DMS79 treated with DMSO at 0.1 percent for 48 hours (cell line): ENCODE data around the gene F8A2.
"Not testable (repeated sequence)": the region's sequence is repeated elsewhere in the genome, so short reads cannot be mapped to it uniquely, and the experiment has no call there.

Experiments
- DNase-seq: peaks from one replicate; lab custom pipeline; 2025; lab: John Stamatoyannopoulos, UW

Gene F8A2

GRCh38 chrX:155381843-155382528 lies at the start of gene F8A2:
F8A2 (plus strand) TSS chrX:155382095; CDS start chrX:155382115, 20 bp downstream.
- DNase-seq, result not testable (repeated sequence)

GRCh38 chrX:155333544-155334100 lies 48.3 kb upstream of the F8A2 start:
- DNase-seq, result no peak

DNA sequence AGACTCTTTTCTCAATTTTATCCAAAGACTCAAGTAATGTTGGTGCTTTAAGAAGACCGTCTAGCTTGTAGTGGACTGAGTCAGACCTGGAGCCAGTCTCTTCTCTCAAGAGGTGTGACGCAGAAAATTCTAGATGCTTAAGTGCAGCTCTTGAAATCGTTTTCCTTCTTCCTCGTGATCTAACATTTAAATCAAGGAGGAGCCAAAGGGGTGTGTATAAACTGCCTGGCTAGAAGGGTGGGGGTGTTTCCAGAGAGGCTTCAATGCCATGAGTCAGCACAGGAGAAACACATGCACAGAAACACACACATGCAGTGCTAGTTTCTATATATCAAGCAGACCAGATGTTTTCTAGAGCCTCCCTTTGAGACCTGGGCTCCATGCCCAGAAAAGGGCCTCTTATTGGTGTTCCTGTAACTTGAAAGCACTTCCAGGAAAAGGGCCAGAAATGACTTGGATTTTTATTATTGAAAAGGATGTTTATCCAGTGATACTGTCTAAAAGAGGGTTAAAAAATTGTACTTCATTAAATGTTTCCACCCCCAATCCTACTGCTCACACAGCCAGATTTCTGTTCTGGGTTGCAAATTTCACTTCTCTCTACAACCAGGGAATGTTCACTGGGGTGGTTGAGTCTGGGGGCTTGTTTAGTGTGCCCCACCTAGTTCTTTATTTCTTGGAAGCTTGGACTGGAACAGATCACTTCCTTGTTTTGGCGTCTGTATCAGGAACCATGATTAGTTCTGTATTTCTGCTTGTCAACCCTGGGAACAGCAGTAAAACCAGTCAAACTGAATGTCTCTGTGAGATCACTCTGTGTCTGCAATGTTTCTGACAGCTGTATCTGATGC lies 47.2 kb upstream of the F8A2 start, which contains the start of gene CLIC2:
TSS of gene CLIC2 (minus strand) at position 129 of the 851 bp plus-strand sequence. CDS start 187 bp downstream, outside the sequence.
- peak; percentile 64 for DNase-seq

- not testable (repeated sequence) for DNase-seq
Observed at GRCh38 chrX:155335337-155335712, 46.6 kb upstream of the F8A2 start.

- not testable (repeated sequence) for DNase-seq
Observed at GRCh38 chrX:155345689-155346088, 36.2 kb upstream of the F8A2 start.

DNA sequence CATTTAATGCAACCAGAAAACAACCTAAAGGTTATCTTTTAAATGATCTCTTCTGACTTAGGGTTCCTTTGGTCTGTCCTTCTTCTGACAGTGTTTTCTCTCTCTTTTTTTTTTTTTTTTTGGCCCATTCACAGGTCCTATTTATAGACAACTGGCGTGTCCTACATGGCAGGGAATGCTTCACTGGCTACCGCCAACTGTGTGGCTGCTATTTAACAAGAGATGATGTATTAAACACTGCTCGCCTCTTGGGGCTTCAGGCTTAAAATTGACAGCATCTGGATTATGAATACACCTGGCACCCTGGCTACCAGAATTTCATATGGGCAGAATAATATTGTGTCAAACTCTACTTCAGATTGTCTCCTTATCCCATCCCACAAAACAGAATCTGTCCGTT lies 32.4 kb upstream of the F8A2 start:
- not testable (repeated sequence) for DNase-seq

GRCh38 chrX:155363712-155364111 lies 18.2 kb upstream of the F8A2 start:
- DNase-seq, result not testable (repeated sequence)

DNA sequence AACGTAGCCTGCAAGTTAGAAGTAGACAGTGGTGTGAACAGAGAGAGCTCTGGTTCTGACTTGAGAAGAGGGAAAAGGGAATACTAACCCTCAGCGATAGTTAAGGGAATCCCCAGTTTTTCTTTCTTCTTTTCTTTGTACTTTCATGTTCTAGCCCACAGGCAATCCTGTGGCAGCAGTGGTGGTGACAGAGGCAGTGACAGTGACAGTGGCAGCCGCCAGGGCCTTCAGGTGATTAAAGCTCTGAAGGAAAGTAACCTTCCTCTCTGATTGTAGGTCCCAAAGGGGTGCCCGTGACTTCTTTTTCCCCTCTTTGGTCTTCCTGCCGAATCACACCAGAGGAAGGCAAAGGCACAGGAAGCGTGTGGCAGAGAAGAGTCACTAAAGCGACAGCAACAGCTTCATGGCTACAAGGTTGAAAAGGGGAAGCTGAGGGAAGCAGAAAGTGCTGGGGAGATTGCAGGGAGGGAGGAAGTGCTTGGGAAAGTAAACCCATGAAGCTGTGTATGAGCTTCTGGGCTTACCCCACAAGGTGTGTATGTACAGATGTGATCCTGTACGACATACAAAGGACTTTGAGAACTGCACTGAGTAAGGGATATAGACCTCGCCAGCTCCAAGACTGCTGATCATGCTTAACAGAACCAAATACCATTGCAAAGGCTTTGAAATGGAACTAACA lies 8.0 kb upstream of the F8A2 start:
- DNase-seq, result not testable (repeated sequence)

DNA sequence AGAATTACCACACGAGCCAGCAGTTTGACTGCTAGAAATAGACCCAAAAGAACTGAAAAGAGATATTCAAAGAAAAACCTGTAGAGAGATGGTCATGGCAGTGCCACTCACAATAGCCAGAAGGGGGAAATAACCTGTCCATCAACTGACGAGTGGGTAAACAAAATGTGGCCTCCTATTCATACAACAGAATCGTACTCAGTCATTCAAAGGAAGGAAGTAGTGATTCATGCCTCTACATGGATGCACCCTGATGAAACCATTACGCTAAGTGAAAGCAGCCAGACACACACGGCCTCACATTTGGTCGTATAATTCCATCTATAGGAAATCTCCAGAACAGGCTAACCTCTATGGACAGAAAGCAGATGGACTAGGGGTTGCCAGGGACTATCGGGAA lies 2.1 kb upstream of the F8A2 start:
- not testable (repeated sequence) for DNase-seq

- not testable (repeated sequence) for DNase-seq
Observed at GRCh38 chrX:155382529-155382967, 653 bp downstream of the F8A2 start.

DNA sequence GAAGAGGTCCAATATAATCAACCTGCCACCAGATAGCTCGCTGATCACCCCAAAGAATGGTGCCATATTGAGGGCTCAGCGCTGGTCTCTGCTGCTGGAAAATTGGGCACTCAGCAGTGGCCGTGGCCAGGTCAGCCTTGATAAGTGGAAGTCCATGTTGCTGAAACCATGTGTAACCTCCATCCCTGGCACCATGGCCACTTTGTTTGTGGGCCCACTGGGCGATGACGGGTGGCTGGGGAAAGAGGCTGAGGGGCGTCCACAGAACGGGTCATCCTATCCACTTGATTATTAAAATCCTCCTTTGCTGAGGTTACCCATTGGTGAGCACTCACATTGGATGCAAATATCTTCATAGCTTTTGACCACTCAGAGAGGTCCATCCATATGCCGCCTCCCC lies 7.7 kb downstream of the F8A2 start:
- DNase-seq, result no peak

GRCh38 chrX:155394747-155395276 lies 12.9 kb downstream of the F8A2 start:
- not testable (repeated sequence) for DNase-seq

DNA sequence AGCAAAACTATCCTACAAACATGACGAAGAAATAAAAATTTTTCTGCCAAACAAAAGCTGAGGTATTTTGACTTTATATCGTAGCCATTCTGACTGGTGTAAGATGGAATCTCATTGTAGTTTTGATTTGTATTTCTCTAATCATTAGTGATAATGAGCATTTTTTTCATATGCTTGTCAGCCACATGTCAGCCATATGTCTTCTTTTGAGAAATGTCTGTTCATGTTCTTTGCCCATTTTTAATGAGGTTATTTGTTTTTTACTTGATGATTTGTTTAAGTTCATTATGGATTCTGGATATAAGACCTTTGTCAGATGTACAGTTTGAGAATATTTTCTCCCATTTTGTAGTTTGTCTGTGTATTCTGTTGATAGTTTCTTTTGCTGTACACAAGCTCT lies 24.5 kb downstream of the F8A2 start:
- no peak for DNase-seq

DNA sequence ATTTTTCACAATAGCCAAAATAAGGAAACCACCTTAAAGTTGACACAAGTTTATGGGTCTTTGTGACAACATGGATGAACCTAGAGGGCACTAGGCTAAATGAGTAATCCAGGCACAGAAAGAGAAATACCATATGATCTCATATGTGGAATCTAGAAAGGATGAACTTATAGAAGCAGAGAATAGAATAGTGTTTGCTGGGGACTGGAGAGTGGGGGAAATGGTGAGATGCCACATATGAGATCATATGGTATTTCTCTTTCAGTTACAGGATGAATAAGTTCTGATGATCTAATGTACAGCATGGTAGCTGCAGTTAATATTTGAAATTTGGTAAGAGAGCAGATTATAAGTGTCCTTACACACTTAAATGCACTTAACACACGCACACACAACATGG lies 35.9 kb downstream of the F8A2 start:
- no peak for DNase-seq
